GM12872 (cell line): ENCODE results near the gene SURF4.

ENCODE experiments used
- TF ChIP-seq, protein P1 (sequence below): IDR thresholded peaks from 3 replicates; pipeline ENCODE4 v1.5.1; 2011; ENCODE audit warnings: low read depth, mild to moderate bottlenecking, low read length, moderate library complexity; ENCODE audit not compliant: insufficient read depth

SURF4 gene

DNA sequence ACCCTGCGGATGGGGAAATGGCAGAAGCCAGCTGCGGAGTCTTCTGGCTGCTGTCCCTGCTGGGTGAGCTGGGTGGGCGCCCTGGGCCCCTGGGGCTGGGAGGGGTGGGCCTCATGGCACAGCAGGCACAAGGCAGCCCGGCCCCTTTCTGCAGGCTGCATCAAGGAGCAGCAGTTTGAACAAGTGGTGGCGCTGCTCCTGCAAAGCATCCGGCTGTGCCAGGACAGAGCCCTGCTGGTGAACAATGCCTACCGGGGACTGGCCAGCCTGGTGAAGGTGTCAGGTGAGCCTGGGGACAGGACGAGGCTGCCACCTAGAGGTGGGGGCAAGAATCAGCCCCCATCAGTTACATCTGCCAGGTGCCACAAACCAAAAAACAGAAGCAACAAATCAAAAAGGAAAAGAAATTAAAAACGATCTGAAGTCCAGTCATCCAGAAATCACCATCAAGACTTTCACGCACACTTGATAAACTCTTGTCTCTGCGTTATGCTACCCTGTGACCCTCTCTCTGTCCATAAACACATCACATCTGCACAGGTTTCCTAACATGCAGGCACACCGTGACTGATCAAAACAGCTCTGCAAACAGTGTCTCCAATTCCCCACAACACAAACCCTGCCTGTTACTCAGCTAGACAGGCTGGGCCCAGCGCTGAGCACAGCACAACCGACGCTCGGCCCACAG is 28.1 kb upstream of the SURF4 start:
- TF ChIP-seq, protein P1, sequence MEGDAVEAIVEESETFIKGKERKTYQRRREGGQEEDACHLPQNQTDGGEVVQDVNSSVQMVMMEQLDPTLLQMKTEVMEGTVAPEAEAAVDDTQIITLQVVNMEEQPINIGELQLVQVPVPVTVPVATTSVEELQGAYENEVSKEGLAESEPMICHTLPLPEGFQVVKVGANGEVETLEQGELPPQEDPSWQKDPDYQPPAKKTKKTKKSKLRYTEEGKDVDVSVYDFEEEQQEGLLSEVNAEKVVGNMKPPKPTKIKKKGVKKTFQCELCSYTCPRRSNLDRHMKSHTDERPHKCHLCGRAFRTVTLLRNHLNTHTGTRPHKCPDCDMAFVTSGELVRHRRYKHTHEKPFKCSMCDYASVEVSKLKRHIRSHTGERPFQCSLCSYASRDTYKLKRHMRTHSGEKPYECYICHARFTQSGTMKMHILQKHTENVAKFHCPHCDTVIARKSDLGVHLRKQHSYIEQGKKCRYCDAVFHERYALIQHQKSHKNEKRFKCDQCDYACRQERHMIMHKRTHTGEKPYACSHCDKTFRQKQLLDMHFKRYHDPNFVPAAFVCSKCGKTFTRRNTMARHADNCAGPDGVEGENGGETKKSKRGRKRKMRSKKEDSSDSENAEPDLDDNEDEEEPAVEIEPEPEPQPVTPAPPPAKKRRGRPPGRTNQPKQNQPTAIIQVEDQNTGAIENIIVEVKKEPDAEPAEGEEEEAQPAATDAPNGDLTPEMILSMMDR, result peak; percentile 71

- TF ChIP-seq, protein P1, result no peak
Observed at GRCh38 chr9:133402689-133403088, 26.8 kb upstream of the SURF4 start.

DNA sequence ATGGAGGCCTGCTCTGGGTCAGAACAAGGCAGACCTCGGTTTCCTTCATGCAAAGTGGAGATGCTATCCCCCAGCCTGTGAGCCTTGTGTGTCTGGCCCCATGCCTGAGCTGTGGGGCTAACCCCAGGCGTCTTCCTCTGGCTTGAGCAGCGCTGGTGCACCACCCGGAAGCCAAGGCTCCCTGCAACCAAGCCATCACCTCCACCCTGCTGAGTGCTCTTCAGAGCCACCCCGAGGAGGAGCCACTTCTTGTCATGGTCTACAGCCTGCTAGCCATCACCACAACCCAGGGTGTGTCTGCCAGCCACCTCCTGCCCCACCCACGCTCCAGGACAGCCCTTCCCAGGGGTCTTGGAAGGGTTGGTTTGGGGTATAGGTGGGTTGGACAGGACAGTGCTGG is 25.7 kb upstream of the SURF4 start:
- TF ChIP-seq, protein P1, result no peak

DNA sequence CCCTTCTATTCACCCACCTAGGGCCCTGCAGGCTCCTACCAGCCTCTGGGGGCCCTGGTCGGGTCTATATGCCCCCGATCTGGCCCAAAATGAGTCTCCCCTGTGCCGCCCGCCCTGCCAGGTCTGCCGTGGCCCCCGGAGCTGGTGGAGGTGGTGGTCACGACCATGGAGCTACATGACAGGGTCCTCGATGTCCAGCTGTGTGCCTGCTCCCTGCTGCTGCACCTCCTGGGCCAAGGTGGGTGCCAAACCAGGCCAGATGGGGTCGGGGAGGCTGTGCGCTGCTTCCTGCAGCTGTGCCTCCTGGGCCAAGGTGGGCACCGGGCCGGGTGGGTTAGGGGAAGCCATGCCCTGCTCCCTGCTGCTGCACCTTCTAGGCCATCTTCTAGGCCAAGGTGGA is 24.4 kb upstream of the SURF4 start:
- TF ChIP-seq, protein P1, result no peak

DNA sequence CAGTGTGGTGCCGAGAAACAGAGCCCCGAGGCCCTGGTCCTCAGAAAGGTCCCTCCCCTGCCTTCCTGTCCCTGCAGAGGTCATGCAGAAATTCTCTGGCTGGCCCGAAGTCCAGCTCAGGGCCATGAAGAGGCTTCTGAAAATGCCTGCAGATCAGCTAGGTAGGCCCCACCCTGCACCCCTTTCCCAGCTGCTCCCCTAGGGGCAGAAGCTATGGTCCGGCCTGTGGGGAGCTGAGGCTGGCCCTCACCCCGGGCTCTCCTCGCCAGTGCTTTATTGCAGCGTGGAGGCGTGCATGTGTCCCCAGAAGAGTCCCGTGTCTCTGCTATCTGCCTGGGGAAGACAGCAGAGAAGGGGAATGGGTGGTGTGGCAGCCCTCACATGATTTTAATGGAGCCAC is 22.0 kb upstream of the SURF4 start:
- TF ChIP-seq, protein P1, result no peak

DNA sequence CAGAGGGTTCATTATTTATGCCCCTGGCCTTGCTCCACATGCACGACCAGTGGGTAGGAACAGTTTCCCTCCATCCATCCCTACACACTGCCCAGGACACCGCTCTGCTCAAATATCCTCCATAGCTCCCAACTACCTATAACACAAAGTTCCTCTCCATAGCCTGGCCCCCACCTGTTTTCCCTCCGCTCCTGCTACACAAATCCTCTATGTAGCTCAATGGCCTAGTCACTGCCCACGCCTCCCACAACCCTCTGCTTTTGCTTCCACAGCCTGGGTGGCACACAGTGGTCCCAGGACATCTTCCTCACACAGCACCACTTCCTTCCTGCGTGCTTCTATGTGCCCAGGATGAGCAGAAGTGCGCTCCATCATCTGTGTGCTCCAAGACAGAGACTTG is 21.5 kb upstream of the SURF4 start:
- TF ChIP-seq, protein P1, result no peak

DNA sequence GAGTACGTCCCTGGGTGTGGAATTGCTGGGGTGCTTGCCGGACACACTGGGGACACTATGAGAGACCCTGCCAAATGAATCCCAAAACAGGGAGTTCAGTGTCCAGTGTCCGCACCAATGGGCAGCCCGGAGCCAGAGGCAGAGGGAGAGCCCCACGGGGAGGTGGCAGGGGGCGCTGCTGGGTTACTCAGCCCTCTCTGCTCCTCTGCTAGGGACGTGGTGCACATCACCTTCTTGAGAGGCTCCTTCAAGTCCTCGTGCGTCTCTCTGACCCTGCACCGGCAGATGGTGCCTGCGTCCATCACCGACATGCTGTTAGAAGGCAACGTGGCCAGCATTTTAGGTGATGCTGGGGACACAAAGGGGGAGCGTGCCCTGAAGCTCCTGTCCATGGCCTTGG is 21.1 kb upstream of the SURF4 start:
- TF ChIP-seq, protein P1, result peak; percentile 30; the same call in 1 of the 3 replicates
